Esophagus muscularis mucosa (tissue), 4 donors: Measurements from ENCODE around the gene CCDC6. TPM values are rescaled to one million over a fixed set of nuclear protein-coding genes. Genes with fewer than 3 reads are reported as not detected.

Experiments used
- DNase-seq: peaks from one replicate; pipeline ENCODE4 v3.0.0-alpha.2; 2017; ENCODE audit errors: extremely low spot score
- H3K27ac ChIP-seq, 4 donors: fragments of 200-600 bp; sonication (generic); replicated peaks in 1 of 4; 1 replicate in 3 of 4; 2 replicates in 1 of 4; pipeline ENCODE4 v1.5.1; 2016 to 2019; ENCODE audit warnings: mild to moderate bottlenecking in 1 of 4
- H3K27me3 ChIP-seq, 4 donors: fragments of 200-600 bp; sonication (generic); one replicate each; pipeline versions ENCODE4 v1.5.1 to v1.6.0; 2016 to 2019
- H3K36me3 ChIP-seq, 4 donors: fragments of 200-600 bp; sonication (generic); one replicate each; pipeline ENCODE4 v1.5.1; 2016 to 2019
- H3K4me1 ChIP-seq, 4 donors: fragments of 200-600 bp; sonication (generic); one replicate each; pipeline ENCODE4 v1.5.1; 2016 to 2019
- H3K4me3 ChIP-seq, 4 donors: fragments of 200-600 bp; sonication (generic); 1 replicate in 2 of 4; 2 replicates in 2 of 4; pipeline ENCODE4 v1.5.1; 2016 to 2019; ENCODE audit warnings: mild to moderate bottlenecking in 4 of 4, moderate library complexity in 1 of 4
- H3K9me3 ChIP-seq, 4 donors: fragments of 200-600 bp; sonication (generic); 1 replicate in 3 of 4; 2 replicates in 1 of 4; pipeline ENCODE4 v1.5.1; 2016 to 2019
- EP300 ChIP-seq: sonication (generic); formaldehyde crosslinking; IDR thresholded peaks from one replicate; pipeline ENCODE4 v1.6.1; 2017; ENCODE audit warnings: antibody characterized with exemption
- POLR2A ChIP-seq: fragments of 450-650 bp; IDR thresholded peaks from one replicate; pipeline ENCODE4 v1.6.1; 2017; ENCODE audit warnings: antibody characterized with exemption, moderate library complexity, mild to moderate bottlenecking, low read depth
- POLR2AphosphoS5 ChIP-seq, 2 donors: sonication (generic); formaldehyde crosslinking; IDR thresholded peaks; one replicate each; pipeline ENCODE4 v1.6.1; 2017; ENCODE audit warnings: antibody characterized with exemption in 2 of 2
- WGBS: methylation state at CpG from one replicate; pipeline ENCODE4 v1.1.5; 2018; 5-methylcytosine and 5-hydroxymethylcytosine counted together
- intact Hi-C: fragments of 100-400 bp; cut with DNase I; formaldehyde crosslinking; loops from one replicate; pipeline ENCODE4 v1.15.1; 2023
- total RNA-seq, 4 donors: library from RNA; depleted of rRNA; stranded (reverse); fragments of >200 nt; gene quantifications; one replicate each; pipeline versions ENCODE4 v1.1.0 to v1.2.1, GENCODE V29; 2016
- TF ChIP-seq, protein P1 (sequence below), 3 experiments: fragments of 200-600 bp in 2 of 3; fragments of 450-650 bp in 1 of 3; sonication (generic) in 2 of 3; IDR thresholded peaks; one replicate each; pipeline ENCODE4 v1.5.1; 2017 to 2019; ENCODE audit warnings: antibody characterized with exemption in 3 of 3, mild to moderate bottlenecking in 2 of 3, moderate library complexity in 1 of 3

The CCDC6 gene
- total RNA-seq, 4 donors from 2014 or later, result 41.4 to 71.0 (median 57.2) TPM

DNA sequence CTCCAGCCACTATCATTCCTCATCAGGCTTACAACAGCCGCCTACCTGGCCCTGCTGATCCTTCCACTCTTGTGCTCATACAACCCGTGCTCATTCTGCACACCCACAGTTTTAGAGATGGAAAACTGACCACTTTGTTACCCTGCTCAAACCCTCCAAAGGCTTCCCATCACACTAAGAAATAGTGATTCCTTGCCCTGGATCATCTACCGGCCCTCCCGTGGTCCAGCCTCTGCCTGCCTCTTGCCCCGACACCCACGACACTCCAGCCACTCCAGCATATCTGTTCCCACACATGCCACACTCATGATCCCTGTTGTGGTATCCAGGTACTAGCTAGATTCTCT, 36.8 kb downstream of the CCDC6 start:
- intact Hi-C loops, result loop anchor here (10.0 kb wide), 1 partner anchor 175 kb away; no protein-coding TSS in a partner anchor

GRCh38 chr10:59868696-59869593, 37.4 kb downstream of the CCDC6 start:
- TF ChIP-seq POLR2A, result no peak
- TF ChIP-seq, protein P1, sequence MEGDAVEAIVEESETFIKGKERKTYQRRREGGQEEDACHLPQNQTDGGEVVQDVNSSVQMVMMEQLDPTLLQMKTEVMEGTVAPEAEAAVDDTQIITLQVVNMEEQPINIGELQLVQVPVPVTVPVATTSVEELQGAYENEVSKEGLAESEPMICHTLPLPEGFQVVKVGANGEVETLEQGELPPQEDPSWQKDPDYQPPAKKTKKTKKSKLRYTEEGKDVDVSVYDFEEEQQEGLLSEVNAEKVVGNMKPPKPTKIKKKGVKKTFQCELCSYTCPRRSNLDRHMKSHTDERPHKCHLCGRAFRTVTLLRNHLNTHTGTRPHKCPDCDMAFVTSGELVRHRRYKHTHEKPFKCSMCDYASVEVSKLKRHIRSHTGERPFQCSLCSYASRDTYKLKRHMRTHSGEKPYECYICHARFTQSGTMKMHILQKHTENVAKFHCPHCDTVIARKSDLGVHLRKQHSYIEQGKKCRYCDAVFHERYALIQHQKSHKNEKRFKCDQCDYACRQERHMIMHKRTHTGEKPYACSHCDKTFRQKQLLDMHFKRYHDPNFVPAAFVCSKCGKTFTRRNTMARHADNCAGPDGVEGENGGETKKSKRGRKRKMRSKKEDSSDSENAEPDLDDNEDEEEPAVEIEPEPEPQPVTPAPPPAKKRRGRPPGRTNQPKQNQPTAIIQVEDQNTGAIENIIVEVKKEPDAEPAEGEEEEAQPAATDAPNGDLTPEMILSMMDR (IDR thresholded peaks at IDR 0.05), result no peak
- TF ChIP-seq EP300, result no peak
- no peak for TF ChIP-seq POLR2AphosphoS5 (IDR thresholded peaks at IDR 0.05)
- 80% methylated on average over 6 of the region's 6 CpGs for WGBS
- Histone ChIP-seq H3K27me3 (no peaks in the 10 kb centered on the region), H3K36me3 (no peaks in the 10 kb centered on the region), H3K4me1 (peaks cover 21 to 94% (median 77%) of the 10 kb centered on the region in 4 donors), H3K9me3 (no peaks in the 10 kb centered on the region), H3K27ac (peak overlapping the region in 2 of 4 donors; percentile 46 to 76), H3K4me3 (no peak overlapping the region)
- DNase-seq, result peak; percentile 68
- intact Hi-C loops, result loop anchor here (10.0 kb wide), 1 partner anchor 176 kb away; no protein-coding TSS in a partner anchor

More for the DNA sequence above, 36.8 kb downstream of the CCDC6 start:
- no peak for TF ChIP-seq POLR2A
- no peak for TF ChIP-seq EP300
- TF ChIP-seq, protein P1 (IDR thresholded peaks at IDR 0.05), result no peak
- no peak for TF ChIP-seq POLR2AphosphoS5 (IDR thresholded peaks at IDR 0.05)
- Histone ChIP-seq H3K4me1 (peaks cover 15 to 94% (median 77%) of the 10 kb centered on the region in 4 donors), H3K27me3 (no peaks in the 10 kb centered on the region), H3K36me3 (no peaks in the 10 kb centered on the region), H3K9me3 (no peaks in the 10 kb centered on the region), H3K4me3 (no peak overlapping the region), H3K27ac (peak overlapping the region in 2 of 4 donors; percentile 76 to 77)
- peak; percentile 68 for DNase-seq
- WGBS, result 98% methylated on average over 6 of the region's 6 CpGs

GRCh38 chr10:59867590-59867989, 38.8 kb downstream of the CCDC6 start:
- DNase-seq, result peak; percentile 85
- TF ChIP-seq EP300 (no peak), POLR2A (no peak), POLR2AphosphoS5 (IDR thresholded peaks at IDR 0.05) (no peak)
- TF ChIP-seq, protein P1 (IDR thresholded peaks at IDR 0.05), result no peak
- H3K4me1 ChIP-seq, result peaks cover 20 to 83% (median 66%) of the 10 kb centered on the region in 4 donors
- intact Hi-C loops, result loop anchor here (10.0 kb wide), 1 partner anchor 177 kb away; no protein-coding TSS in a partner anchor
- no peak overlapping the region for H3K4me3 ChIP-seq
- 97% methylated on average over 7 of the region's 7 CpGs for WGBS
- H3K9me3 ChIP-seq, result no peaks in the 10 kb centered on the region
- no peaks in the 10 kb centered on the region for H3K36me3 ChIP-seq
- no peaks in the 10 kb centered on the region for H3K27me3 ChIP-seq
- peak overlapping the region in 2 of 4 donors; percentile 41 to 46 for H3K27ac ChIP-seq

GRCh38 chr10:59865101-59865500, 41.3 kb downstream of the CCDC6 start:
- no peaks in the 10 kb centered on the region for H3K36me3 ChIP-seq

More at GRCh38 chr10:59865101-59865500, 41.3 kb downstream of the CCDC6 start:
- DNase-seq, result no peak
- intact Hi-C loops, result loop anchor here (2.0 to 10.0 kb wide), 2 partner anchors 42 to 180 kb away; partner anchors contain the start of gene CCDC6
- H3K9me3 ChIP-seq, result no peaks in the 10 kb centered on the region
- WGBS, result 68% methylated on average over 5 of the region's 5 CpGs
- TF ChIP-seq POLR2AphosphoS5 (IDR thresholded peaks at IDR 0.05), result peak in 1 of 2 donors; percentile 36
- no peak for TF ChIP-seq EP300
- TF ChIP-seq, protein P1 (IDR thresholded peaks at IDR 0.05), result peak; percentile 41 to 55 (median 44)
- TF ChIP-seq POLR2A, result no peak
- peak overlapping the region; percentile 3 to 69 (median 44) for H3K27ac ChIP-seq
- H3K4me1 ChIP-seq, result peaks cover 13 to 59% (median 48%) of the 10 kb centered on the region in 4 donors
- no peaks in the 10 kb centered on the region for H3K27me3 ChIP-seq
- H3K4me3 ChIP-seq, result no peak overlapping the region
